MCF 10A (cell line): ENCODE results near the gene SIRPA. TPM values are rescaled to one million over a fixed set of nuclear protein-coding genes. Genes with fewer than 3 reads are reported as not detected.

ENCODE experiments used
- BruUV-seq: library from RNA; stranded (reverse); fragments of 400-500 nt; replicated peaks from 2 replicates; lab custom pipeline; 2021; lab: Mats Ljungman, UMichigan
- CTCF ChIA-PET: fragments of 300-600 bp; sonication (Branson Sonifier 250); formaldehyde crosslinking; extraction: SDS; loops from one replicate; lab custom pipeline; 2021; ENCODE audit warnings: antibody characterized with exemption, inconsistent platforms; lab: Yijun Ruan, JAX
- POLR2A ChIA-PET: fragments of 300-600, 350-650 bp; sonication (Branson Sonifier 250); formaldehyde crosslinking; extraction: SDS; loops from one replicate; lab custom pipeline; 2020; ENCODE audit warnings: antibody characterized with exemption, inconsistent platforms; lab: Yijun Ruan, JAX
- DNase-seq: peaks from one replicate; pipeline ENCODE4 v3.0.0-alpha.2; 2018; ENCODE audit not compliant: unreplicated experiment
- H3K27ac Mint-ChIP-seq: one replicate; pipeline ENCODE4 v1.8.0; 2022; ENCODE audit warnings: mild to moderate bottlenecking, low read depth, mixed read lengths; ENCODE audit not compliant: unreplicated experiment
- H3K27me3 Mint-ChIP-seq: one replicate; pipeline ENCODE4 v1.8.0; 2022; ENCODE audit warnings: mixed read lengths; ENCODE audit not compliant: insufficient read depth, unreplicated experiment
- H3K36me3 Mint-ChIP-seq: one replicate; pipeline ENCODE4 v1.8.0; 2022; ENCODE audit warnings: mild to moderate bottlenecking, moderate library complexity, mixed read lengths; ENCODE audit not compliant: insufficient read depth, unreplicated experiment
- H3K4me1 Mint-ChIP-seq: one replicate; pipeline ENCODE4 v1.8.0; 2022; ENCODE audit warnings: mixed read lengths; ENCODE audit not compliant: insufficient read depth, unreplicated experiment
- H3K4me3 Mint-ChIP-seq: one replicate; pipeline ENCODE4 v1.8.0; 2022; ENCODE audit warnings: mild to moderate bottlenecking, moderate library complexity, mixed read lengths; ENCODE audit not compliant: unreplicated experiment
- H3K9me3 Mint-ChIP-seq: one replicate; pipeline ENCODE4 v1.8.0; 2022; ENCODE audit warnings: mixed read lengths; ENCODE audit not compliant: unreplicated experiment
- intact Hi-C: fragments of 100-400 bp; cut with micrococcal nuclease; formaldehyde crosslinking; loops from 2 replicates; pipeline ENCODE4 v1.14.1; 2022
- total RNA-seq: library from RNA; stranded (reverse); gene quantifications from 2 replicates; pipeline ENCODE4 v1.2.3, GENCODE V29; 2022
- TF ChIP-seq, protein P1 (sequence below): fragments of 200-600 bp; IDR thresholded peaks from one replicate; pipeline ENCODE4 v1.8.0; 2022; ENCODE audit warnings: antibody characterized with exemption, mild to moderate bottlenecking; ENCODE audit not compliant: unreplicated experiment

SIRPA gene
- total RNA-seq, 1 experiment from 2014 or later, result 18.0 TPM

DNA sequence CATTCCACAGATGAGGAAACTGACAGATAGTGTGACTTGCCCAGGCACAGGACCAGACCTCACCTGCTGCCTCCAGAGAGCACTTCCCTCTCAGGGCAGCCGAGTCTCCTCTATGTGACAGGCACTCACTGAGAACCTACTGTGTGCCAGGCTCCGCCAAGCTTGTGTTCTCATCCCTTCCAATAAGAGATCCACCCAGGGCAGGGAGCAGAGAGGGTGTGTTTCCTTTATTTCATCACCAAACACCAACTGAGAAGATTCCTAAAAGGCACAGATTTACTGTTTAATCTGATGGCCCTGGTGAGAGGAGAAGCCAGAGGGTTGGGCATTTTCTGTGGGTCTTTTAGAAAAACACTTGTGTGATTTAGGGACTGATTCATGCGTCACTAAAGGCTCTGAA, 20.5 kb downstream of the SIRPA start:
- BruUV-seq, result no TSS peak
- Mint-ChIP-seq H3K36me3 (peaks cover 10% of the 10 kb centered on the region), H3K27ac (no peak overlapping the region), H3K27me3 (no peaks in the 10 kb centered on the region), H3K4me3 (no peak overlapping the region), H3K9me3 (no peaks in the 10 kb centered on the region), H3K4me1 (no peaks in the 10 kb centered on the region)
- POLR2A ChIA-PET, result interaction anchor here (0.7 to 1.5 kb wide), 3 partner anchors 11 to 28 kb away, joined by 3 to 4 read pairs (median 3); no protein-coding TSS in a partner anchor
- no peak for DNase-seq
- intact Hi-C loops, result no loop called here
- CTCF ChIA-PET, result no interaction called here
- TF ChIP-seq, protein P1, sequence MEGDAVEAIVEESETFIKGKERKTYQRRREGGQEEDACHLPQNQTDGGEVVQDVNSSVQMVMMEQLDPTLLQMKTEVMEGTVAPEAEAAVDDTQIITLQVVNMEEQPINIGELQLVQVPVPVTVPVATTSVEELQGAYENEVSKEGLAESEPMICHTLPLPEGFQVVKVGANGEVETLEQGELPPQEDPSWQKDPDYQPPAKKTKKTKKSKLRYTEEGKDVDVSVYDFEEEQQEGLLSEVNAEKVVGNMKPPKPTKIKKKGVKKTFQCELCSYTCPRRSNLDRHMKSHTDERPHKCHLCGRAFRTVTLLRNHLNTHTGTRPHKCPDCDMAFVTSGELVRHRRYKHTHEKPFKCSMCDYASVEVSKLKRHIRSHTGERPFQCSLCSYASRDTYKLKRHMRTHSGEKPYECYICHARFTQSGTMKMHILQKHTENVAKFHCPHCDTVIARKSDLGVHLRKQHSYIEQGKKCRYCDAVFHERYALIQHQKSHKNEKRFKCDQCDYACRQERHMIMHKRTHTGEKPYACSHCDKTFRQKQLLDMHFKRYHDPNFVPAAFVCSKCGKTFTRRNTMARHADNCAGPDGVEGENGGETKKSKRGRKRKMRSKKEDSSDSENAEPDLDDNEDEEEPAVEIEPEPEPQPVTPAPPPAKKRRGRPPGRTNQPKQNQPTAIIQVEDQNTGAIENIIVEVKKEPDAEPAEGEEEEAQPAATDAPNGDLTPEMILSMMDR, result no peak

DNA sequence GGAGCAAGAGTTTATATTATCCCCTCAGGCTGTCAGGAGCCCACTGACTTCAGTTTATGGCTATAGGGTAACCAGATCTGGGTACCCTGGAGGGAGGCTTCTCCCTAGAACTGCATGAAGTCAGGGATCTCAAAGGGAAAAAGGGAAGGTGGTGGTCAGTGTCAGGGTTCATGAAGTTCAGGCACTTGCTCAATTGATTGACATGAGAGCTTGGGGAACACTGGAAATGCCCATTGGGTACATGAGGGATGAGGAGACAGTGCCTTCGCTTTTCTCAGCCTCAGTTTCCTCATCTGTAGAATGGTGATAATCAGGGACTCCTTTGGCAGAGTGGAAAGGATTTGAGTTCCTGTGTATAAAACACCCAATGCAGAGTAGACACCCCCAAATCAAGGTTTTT, 22.6 kb downstream of the SIRPA start:
- ChIA-PET POLR2A (no interaction called here), CTCF (no interaction called here)
- H3K27ac Mint-ChIP-seq, result no peak overlapping the region
- H3K9me3 Mint-ChIP-seq, result no peaks in the 10 kb centered on the region
- DNase-seq, result no peak
- TF ChIP-seq, protein P1, result no peak
- H3K27me3 Mint-ChIP-seq, result no peaks in the 10 kb centered on the region
- BruUV-seq, result no TSS peak
- intact Hi-C loops, result no loop called here
- H3K4me3 Mint-ChIP-seq, result no peak overlapping the region
- H3K4me1 Mint-ChIP-seq, result no peaks in the 10 kb centered on the region
- peaks cover 12% of the 10 kb centered on the region for H3K36me3 Mint-ChIP-seq

DNA sequence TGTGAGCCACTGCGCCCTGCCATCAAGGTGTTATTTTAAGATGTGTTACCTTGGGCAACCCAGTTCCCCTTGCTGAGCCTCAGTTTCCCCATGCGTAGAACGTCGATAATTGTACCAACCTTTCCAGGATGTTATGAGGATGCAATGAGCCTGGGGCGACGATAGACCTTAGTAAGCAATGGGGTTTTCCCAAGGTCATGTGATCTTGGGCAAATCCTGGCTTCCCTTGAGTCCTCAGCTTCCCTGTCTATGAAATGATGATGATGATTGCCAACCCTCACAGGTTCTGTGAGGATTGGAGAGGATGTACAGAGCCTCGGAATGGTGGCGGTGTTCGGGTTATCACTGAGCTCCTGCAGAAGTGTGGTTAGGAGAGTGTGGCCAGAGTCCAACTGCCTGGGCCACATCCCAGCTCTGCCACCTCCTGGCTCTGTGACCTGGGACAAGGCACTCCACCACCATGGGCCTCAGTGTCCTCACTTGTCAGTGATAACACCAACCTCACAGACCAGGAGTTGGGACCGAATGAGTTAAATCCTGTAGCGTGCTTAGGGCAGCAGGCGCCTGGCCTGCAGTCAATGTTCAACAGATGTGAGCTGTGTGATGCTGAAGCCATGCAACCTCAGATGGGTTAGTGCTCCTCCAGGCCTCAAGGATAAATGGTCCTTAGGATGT, 23.4 kb downstream of the SIRPA start:
- Mint-ChIP-seq H3K27ac (no peak overlapping the region), H3K4me1 (no peaks in the 10 kb centered on the region), H3K9me3 (no peaks in the 10 kb centered on the region), H3K27me3 (no peaks in the 10 kb centered on the region), H3K4me3 (no peak overlapping the region), H3K36me3 (peaks cover 19% of the 10 kb centered on the region)
- POLR2A ChIA-PET, result interaction anchor here (0.9 kb wide), 1 partner anchor 13 kb away, joined by 3 read pairs; no protein-coding TSS in a partner anchor
- BruUV-seq, result no TSS peak
- CTCF ChIA-PET, result interaction anchor here (0.6 to 0.7 kb wide), 3 partner anchors 71 to 168 kb away, joined by 3 to 5 read pairs (median 5); no protein-coding TSS in a partner anchor
- no peak for DNase-seq
- intact Hi-C loops, result no loop called here
- TF ChIP-seq, protein P1, result no peak

DNA sequence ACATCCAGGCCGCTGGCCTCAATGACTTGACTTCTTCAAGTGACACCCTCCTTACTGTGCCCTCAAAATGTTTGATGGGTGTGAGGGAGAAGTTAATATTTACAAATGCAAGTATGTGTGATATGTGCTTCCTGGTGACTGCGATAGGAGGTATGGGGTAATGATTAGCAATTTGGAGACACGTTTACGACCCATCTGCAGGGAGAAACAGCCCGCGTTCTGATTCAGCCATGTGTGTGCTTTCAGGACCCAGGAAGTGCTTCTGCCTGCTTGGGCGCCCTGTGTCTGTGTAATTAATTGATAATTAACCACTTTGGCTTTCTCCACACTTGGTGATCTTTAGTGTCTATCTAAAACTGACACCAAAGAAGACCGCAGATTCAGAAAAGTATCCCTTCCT, 25.0 kb downstream of the SIRPA start:
- TF ChIP-seq, protein P1, result no peak
- H3K4me3 Mint-ChIP-seq, result no peak overlapping the region
- no peaks in the 10 kb centered on the region for H3K4me1 Mint-ChIP-seq
- BruUV-seq, result no TSS peak
- DNase-seq, result no peak
- CTCF ChIA-PET, result interaction anchor here (0.6 kb wide), 1 partner anchor 156 kb away, joined by 3 read pairs; no protein-coding TSS in a partner anchor
- H3K36me3 Mint-ChIP-seq, result peaks cover 28% of the 10 kb centered on the region
- POLR2A ChIA-PET, result no interaction called here
- intact Hi-C loops, result no loop called here
- H3K27ac Mint-ChIP-seq, result no peak overlapping the region
- H3K9me3 Mint-ChIP-seq, result no peaks in the 10 kb centered on the region
- no peaks in the 10 kb centered on the region for H3K27me3 Mint-ChIP-seq
